Astrocyte of the hippocampus (primary cell): ENCODE data around the gene ARF3.
A peak's percentile ranks its signal among the peaks of the same experiment; 100 is the strongest.
"Not testable (repeated sequence)": the region's sequence is repeated elsewhere in the genome, so short reads cannot be mapped to it uniquely, and the experiment has no call there.

Experiments used
- DNase-seq: peaks from one replicate; pipeline ENCODE4 v3.0.0; 2011; ENCODE audit warnings: low read depth, low spot score

ARF3 gene

DNA sequence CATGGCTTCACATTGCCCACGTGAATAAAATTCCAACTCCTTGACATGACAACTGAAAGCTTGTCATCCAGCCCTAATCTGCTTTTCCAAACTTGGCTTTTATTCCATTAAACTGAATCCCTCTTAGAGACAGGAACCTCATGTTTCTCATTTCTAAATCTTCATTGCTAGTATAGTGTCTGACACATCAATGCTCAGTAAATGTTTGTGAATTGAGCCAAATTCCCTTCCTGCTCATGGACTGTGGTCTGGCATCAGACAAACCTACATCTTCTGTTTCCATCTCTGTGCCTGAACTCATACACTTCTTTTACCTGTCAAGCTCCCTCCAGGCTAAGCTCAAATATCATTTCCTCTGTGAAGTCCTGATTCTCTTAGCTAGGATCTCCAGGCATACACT, 27.7 kb downstream of the ARF3 start:
- DNase-seq: no peak

DNA sequence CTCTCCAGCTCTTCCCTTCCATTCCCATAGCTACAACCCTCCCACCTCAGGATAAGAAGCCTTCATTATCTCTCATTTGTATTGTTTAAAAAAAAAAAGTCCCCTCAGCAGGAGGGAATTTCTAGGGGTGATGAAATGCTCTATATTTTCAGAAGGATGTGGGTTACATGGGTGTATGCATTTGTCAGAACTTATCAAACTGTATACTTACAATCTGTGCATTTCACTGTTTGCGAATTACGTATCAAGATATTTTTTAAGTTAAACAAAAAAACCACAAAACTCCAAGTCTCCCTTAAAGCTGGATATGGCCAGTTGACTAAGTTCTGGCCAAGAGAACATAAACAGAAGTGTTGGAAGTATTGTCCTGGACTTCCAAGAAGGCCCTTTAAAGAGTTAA, 30.0 kb downstream of the ARF3 start:
- no peak for DNase-seq

DNA sequence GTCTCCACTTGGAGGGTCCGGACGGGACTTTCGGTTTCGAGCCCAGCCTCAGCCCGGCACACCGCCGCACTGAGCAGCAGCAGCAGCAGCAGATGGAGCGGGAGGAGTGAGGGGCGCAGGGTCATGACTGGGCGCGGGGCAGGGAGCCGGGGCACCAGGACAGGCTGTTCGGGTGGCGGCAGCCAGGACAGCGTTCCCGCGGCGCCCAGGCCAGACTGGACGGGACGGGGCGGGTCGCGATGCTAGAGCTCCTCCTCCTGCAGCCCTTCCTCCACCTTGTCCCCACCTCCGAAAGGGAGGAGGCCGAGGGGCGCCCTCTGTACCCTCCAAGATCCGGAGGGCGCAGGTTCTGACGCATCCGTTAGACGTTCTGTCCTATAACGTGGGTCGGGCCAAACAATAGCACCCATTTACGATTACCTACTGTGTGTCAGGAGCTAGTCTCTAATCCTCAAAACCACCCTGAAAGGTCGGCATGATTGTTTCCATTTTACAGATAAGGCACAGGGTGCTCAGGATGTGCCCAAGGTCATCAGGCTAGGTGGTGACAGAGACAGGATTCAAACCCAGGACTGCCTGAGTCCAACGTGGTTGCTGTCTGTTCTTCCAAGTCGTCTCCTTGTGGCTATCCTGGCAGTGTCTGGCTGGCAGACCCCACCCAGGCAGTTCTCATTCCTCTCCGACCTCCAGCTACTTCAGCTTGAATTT, 31.8 kb downstream of the ARF3 start, which contains the start of gene FKBP11:
TSS of gene FKBP11 (minus strand) at position 189 of the 708 bp plus-strand sequence. CDS start at position 125, 64 bp downstream.
- DNase-seq: peak; percentile 72

DNA sequence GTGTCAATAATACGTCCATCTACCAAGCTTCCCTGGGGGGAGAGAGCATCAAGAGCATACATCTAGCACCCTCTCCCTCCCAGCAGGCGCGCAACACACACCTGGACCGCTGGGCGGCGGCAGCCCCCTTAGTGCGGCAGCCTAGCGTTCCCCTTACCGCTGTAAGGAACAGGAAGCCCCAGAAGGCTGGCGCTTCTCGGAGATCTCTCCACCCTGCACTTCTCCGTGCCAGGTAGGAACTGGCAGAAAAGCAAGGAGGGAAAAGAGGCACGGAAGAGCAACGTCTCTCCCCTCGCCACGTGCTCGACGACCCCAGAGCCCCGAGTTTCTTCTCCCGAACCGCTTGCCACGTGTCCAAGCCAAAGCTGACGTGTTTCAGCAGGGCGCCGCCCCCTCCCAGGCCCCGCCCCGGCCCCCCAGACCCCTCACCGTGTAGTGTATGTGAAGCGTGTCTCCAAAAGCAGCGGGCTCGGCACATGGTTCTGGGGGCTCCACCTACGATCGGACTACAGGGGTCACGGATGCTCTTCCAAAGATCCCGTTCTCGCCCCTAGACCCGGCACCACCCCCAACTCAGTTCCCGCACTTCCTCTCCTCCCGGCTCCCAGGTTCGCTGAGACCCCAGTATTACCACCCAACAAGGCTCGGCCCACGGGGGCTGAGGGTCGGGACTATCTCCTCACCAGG, 32.5 kb downstream of the ARF3 start:
- DNase-seq: peak; percentile 78

DNA sequence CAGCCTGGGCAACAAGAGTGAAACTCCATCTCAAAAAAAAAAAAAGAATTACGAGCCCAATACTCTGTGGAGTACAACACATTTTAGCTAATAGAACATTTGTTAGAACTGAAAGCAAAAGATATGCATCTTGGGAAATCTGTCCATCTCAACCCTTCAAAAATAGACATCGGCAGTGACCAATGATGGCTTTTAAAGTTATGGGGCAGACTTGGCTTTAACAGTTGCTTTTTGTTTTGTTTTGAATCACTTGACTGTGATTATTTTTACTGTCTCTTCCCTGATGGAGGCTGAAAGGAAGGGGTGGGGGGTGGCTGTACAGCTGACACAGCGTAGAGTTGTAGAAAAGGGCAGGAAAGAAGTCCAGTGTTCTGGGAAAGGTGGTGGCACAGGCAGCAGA, 34.2 kb downstream of the ARF3 start:
- no peak for DNase-seq

DNA sequence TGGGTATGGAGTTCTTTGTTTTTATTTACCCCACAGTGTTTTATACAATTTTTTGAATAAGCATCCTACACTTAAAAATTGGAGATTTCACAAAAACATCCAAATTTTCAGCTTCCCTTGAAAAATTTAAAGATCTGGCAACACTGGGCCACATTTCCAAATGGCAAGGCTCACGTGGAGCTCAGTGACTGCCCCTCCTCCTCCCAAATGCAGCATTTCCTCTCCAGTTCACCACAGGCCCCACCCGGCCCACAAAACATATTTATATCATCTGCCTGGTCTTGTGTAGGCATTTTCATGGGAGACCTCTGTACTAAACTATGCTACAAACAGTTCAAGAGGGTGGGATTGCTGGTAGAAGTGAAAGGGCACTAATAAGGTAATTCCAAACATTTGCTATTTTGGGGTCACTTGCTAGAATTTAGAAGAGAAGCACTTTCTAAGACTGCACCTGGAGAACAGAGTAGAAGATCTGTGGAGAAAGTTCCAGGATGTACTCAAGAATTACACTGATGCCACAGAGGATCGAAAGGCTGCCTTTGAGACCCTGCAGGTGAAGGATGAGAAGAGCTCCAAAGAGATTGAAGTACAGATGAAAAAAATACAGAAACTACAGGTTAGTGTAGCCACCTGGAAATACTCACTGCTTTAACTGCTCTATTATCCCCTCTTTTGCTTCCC, 39.3 kb downstream of the ARF3 start:
- no peak for DNase-seq

DNA sequence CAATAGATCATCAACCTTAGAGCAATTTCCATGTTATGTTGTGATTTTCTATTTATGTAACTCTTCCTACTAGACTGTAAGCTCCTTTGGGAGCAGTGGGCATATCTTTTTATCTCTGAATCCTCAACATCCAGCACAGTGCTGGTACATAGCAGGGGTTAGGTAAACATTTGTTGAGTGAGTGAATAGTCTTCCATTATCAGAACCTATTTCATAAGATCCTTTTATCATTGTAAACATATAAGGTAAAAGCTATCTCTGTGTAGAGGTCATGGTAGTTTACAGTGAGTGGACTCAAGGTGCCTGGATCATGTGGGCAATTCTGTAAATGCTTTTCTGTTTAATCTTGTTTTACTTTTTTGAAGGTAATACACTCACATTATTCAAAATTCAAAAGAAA, 47.1 kb downstream of the ARF3 start:
- DNase-seq: no peak

DNA sequence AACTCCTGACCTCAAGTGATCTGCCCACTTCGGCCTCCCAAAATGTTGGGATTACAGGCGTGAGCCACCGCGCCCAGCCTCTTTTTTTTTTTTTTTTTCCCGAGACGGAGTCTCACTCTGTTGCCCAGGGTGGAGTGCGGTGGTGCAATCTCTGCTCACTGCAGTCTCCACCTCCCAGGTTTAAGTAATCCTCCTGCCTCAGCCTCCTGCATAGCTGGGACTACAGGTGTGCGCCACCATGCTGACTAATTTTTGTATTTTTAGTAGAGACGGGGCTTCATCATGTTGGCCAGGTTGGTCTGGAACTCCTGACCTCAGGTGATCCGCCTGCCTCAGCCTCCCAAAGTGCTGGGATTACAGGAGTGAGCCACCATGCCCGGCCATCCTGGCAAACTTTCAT, 47.6 kb downstream of the ARF3 start:
- not testable (repeated sequence) for DNase-seq

DNA sequence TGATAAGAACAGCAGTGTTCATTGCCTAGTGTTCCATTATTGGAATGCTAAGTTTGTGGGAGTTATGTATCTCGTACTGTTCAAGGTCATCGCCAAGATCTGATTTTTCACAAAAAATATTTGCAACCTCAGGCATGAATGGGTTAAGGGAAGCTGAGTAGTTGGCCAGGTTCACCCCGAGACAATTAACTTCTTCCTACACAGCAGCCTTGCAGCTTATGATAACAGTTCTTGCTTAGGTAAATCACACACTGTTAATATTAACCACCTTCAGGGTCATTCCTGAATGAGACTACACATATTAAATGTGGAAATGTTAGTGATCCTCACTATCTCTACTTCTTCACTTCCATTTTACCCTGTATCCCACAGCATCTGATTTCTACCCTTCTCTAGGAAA, 50.0 kb downstream of the ARF3 start:
- no peak for DNase-seq

DNA sequence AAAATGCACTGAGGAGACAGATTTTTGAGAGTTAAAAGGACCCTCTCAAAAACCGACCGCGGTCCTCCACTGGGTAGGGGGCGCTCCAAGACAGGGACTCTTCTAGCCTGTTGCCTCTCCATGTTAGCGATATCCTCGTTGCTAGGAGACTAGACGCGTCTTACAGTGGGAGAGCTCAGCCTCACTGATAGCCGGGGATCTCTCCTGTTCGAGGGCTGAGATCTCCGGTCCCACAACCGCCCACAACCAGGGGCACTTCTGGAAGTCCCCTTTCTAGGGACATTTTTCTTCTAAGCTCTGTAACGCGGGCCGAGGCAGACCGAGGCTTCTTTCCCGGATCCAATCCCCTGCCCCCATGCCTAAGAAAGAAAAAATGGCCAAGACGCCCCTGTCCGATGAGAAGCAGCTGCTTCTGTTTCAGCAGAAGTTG, 53.3 kb downstream of the ARF3 start:
- DNase-seq: peak; percentile 89

DNA sequence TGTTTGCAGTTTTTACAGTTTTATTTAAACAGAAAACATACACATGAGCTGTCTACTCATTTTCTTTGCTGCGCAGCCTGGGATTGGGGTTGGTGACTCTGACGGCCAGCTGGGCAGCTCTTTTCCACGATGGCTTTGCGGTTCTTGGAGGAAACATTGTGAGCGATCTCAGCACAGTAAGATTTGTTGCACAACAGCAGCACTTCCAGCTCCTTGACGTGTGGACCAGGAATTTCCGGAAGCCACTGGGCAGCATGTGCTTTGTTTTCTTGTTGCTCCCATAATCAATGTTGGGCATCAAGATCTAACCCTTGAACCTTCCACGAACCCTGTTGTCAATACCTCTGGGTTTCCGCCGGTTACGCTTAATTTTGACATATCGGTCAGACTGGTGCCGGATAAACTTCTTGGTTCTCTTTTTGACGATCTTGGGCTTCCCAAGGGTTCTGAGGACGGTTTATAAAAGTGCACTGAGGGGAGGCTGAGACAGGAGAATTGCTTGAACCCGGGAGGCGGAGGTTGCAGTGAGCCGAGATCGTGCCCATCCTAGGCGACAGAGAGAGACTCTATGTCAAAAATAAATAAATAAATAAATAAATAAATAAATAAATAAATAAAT, 53.8 kb downstream of the ARF3 start:
- no peak for DNase-seq

DNA sequence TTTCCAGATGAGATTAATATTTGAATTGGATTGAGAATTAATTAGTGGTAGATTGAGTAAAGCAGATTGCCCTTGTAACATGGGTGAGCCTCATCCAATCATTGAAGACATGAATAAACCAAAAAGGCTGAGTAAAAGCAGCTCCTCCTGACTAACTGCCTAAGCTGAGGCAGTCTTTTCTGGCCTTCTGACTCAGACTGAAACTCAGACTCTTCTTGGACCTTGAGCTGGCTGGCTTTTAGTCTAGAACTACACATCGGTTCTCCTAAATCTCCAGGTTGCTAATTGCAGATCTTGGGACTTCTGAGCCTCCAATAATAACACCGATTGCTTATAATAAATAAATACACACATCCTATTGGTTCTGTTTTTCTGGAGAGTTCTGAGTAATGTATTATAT, 56.0 kb downstream of the ARF3 start:
- no peak for DNase-seq

DNA sequence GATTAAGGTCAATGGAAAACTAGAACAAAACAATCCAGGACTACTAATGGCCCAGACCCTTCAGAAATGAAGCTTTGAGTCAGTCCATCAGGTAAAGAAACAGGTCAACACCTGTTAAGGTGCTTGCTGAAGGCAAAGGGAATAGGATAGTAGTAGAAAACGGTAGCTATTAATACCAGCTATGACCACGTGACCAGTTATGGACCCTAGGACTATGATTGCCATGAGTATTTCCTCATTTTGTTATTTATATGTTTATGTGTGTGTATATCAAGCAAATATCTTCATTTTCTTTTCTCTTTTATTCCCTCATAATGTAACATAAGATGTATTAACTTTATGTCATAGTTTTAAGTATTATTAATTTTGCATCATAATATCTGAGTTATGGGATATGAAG, 57.6 kb downstream of the ARF3 start:
- DNase-seq: no peak

DNA sequence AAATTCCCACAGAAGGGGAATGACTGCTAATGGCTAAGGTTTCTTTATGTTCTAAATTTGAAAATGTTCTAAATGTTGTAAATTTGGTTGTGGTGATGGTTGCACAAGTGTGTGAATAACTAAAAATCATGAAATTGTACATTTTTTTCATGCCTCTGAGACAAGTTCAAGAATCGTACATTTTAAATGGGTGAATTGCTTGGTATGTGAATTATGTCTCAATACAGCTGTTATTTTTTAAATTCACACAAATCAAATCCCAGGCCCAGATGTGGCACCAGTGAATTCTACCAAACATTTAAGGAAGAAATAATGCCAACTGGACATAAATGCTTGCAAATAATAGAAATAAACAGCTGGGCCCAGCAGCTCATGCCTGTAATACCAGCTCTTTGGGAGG, 63.0 kb downstream of the ARF3 start:
- no peak for DNase-seq

DNA sequence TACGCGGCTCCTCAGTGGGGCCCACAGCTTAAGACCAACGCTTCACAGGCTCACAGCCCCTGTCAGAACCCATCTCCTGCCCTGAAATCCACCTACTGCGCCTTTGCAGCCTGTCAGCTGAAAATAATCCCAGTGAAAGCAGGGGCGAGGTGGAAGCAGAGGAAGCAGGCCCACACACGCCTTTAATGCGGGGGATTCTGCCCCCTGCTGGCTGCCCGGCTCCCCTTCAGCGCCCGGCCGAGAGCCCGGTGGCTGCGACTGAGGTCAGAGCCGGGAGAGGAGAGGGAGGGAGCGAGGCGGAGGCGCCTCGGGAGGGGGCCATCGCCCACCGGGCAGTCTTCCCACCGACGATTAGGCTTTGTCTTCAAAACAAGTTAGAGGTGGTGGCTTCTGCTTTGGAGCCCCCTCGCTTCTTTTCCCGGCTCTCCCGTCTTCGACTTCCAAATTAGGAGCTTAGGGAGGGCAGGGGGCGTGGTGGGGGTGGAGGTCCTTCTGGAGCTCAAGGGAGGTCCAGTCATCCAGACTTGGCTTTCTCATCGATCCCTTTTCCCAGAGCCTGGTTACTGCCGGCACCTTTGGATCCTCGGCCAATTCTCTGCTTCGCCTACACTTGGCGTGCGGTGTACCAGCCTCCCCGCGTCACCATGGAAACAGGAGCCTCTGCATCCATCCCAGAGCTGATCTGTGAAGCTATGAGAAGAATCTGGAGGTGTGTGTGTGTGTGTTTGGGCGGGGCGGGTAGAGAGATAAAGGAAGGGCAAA, 66.4 kb downstream of the ARF3 start:
- DNase-seq: peak; percentile 92

DNA sequence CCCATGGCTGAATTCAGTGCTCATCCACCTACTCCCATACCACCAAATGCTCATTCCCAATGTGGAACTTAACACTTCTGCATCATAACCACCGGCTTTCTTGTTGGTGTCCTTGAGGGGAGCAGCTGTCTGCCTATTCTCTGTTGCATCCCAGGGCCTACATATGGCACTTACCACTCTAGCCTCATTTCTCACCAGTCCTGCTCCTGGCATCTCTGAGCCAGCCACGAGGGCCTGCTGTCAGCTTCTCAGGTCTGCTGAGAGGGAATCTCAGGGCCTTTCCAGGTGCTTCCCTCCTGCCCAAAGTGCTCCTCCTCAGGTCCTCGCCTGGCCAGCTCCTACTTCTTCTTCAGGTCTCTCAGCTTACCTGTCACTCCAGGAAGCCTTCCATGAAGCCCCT, 67.6 kb downstream of the ARF3 start:
- no peak for DNase-seq
